Brain microvascular endothelial cell (primary cell): ENCODE data around the gene SDK2.

ENCODE experiments used
- DNase-seq: peaks from one replicate; pipeline ENCODE4 v3.0.0-alpha.2; 2020
- H3K27ac ChIP-seq: fragments of 250-450 bp; sonication (Bioruptor Pico); 2 replicates; pipeline ENCODE4 v1.5.1; 2020; ENCODE audit warnings: mild to moderate bottlenecking, moderate library complexity
- H3K27me3 ChIP-seq: fragments of 250-450 bp; sonication (Bioruptor Pico); replicated peaks from 2 replicates; pipeline ENCODE4 v1.5.1; 2020; ENCODE audit warnings: mild to moderate bottlenecking
- H3K36me3 ChIP-seq: fragments of 250-450 bp; sonication (Bioruptor Pico); replicated peaks from 2 replicates; pipeline ENCODE4 v1.5.1; 2020; ENCODE audit warnings: mild to moderate bottlenecking
- H3K4me3 ChIP-seq: 2 replicates; pipeline ENCODE4 v1.5.1; 2011; ENCODE audit warnings: low read depth, mild to moderate bottlenecking, control low read depth, low read length, moderate library complexity
- in situ Hi-C: cut with HindIII; loops from 2 replicates; pipeline ENCODE4 v1.10.0; 2017; ENCODE audit warnings: low sequenced_read_pairs, low pct_ligation_motif_present
- TF ChIP-seq, protein P1 (sequence below): IDR thresholded peaks from 2 replicates; pipeline ENCODE4 v1.5.1; 2011; ENCODE audit warnings: low read depth, mild to moderate bottlenecking, moderate library complexity, low read length, control low read depth, inconsistent platforms; ENCODE audit errors: missing control alignments

SDK2 gene

DNA sequence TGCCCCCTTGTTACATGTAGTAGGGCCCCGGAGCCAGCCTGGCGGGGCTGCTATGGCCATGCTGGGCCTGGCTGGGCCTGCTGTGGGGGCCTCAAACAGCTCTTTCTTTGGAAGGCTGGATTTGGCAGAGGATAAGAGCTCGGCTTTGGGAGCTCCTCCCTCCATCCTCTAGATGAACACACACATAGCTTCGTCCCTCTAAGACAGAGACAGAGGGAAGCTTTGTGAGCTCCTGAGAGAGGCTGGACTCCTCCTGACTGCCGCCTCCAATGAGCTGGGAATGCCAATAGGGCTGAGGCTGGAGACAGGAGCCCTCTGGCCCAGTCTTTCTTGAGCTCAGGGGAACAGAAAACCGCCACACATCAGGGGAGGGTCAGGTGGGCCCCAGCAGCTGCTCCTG is 295.1 kb downstream of the SDK2 start:
- Histone ChIP-seq H3K27me3 (no peaks in the 10 kb centered on the region), H3K27ac (no peak overlapping the region), H3K36me3 (no peaks in the 10 kb centered on the region), H3K4me3 (no peak overlapping the region)
- in situ Hi-C loops: no loop called here
- no peak for DNase-seq
- TF ChIP-seq, protein P1, sequence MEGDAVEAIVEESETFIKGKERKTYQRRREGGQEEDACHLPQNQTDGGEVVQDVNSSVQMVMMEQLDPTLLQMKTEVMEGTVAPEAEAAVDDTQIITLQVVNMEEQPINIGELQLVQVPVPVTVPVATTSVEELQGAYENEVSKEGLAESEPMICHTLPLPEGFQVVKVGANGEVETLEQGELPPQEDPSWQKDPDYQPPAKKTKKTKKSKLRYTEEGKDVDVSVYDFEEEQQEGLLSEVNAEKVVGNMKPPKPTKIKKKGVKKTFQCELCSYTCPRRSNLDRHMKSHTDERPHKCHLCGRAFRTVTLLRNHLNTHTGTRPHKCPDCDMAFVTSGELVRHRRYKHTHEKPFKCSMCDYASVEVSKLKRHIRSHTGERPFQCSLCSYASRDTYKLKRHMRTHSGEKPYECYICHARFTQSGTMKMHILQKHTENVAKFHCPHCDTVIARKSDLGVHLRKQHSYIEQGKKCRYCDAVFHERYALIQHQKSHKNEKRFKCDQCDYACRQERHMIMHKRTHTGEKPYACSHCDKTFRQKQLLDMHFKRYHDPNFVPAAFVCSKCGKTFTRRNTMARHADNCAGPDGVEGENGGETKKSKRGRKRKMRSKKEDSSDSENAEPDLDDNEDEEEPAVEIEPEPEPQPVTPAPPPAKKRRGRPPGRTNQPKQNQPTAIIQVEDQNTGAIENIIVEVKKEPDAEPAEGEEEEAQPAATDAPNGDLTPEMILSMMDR: no peak

DNA sequence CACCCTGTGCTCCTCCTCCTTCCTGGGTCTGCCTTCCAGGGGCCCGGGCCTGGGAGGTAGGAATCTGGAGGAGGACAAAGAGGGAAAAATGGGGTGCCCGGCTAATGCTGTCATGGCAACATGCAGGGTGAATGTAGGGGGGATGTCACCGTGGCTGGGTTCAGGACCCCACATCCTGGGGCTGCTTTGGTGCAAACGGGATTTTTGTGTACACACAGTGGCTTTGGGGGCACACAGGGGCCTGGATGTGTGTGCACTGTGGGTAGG is 295.5 kb downstream of the SDK2 start:
- TF ChIP-seq, protein P1: no peak
- Histone ChIP-seq H3K27me3 (no peaks in the 10 kb centered on the region), H3K36me3 (no peaks in the 10 kb centered on the region), H3K4me3 (no peak overlapping the region), H3K27ac (no peak overlapping the region)
- no peak for DNase-seq
- in situ Hi-C loops: no loop called here

DNA sequence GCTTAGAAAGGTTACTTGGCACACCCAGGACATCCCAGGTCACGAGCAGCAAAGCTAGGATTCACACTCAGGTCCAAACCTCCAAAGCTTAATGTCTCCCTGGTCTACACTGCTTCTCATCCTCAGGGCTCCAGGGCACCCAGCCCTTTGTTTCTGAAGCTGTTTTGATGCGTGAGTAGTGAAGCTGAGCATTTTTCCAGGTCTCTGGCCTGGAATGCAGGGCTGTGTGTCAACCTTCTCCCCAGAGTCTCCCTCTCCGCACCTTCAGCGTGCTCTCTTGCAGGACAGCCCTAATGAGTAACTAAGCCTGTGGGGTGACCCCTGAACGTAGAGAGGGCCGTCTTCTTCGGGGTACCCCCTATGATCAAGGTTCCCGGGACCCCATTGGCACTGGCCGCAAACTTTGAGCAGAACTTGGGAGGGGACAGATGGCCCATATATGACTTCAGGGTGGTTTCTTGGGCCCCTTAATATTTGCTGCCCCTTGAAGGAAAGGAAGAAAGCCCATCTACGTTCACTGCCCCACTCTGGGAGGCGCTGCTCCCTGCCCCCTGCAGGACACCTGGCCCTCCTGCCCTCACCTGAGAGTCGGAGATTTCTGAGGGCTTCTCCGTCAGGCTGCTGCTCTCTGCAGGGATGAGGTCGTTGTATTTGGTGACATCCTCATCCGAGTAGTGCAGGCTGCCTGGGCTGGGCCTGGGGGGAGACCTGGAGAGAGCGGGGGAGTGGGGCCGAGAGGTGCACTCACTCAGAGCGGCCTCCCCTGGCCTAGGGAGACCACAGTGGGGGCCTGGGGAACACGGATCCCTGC is 296.0 kb downstream of the SDK2 start:
- TF ChIP-seq, protein P1: no peak
- no peaks in the 10 kb centered on the region for H3K36me3 ChIP-seq
- H3K4me3 ChIP-seq: no peak overlapping the region
- no peak for DNase-seq
- in situ Hi-C loops: no loop called here
- no peak overlapping the region for H3K27ac ChIP-seq
- H3K27me3 ChIP-seq: no peaks in the 10 kb centered on the region

DNA sequence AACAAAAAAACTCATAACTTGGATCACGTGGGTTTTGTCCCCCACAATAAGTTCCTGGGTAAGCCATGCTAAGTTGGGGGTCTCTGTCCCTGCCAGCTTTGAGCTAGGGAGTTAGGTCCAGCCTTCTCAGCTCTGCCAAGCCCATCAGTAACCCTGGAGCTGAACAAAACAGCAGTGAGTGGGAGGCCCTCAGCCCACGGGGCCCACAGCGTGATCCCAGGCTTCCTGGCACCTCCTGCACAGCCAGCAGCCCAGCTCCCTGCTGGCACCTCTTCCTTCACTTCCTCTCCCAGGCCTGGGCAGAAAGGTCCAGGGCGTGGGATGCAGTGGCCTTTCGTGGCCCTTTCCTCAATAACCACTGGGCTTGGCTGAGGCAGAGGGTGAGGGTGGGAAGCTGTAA is 296.9 kb downstream of the SDK2 start:
- TF ChIP-seq, protein P1: no peak
- no peaks in the 10 kb centered on the region for H3K27me3 ChIP-seq
- H3K36me3 ChIP-seq: no peaks in the 10 kb centered on the region
- no peak overlapping the region for H3K4me3 ChIP-seq
- DNase-seq: no peak
- H3K27ac ChIP-seq: no peak overlapping the region
- in situ Hi-C loops: no loop called here

DNA sequence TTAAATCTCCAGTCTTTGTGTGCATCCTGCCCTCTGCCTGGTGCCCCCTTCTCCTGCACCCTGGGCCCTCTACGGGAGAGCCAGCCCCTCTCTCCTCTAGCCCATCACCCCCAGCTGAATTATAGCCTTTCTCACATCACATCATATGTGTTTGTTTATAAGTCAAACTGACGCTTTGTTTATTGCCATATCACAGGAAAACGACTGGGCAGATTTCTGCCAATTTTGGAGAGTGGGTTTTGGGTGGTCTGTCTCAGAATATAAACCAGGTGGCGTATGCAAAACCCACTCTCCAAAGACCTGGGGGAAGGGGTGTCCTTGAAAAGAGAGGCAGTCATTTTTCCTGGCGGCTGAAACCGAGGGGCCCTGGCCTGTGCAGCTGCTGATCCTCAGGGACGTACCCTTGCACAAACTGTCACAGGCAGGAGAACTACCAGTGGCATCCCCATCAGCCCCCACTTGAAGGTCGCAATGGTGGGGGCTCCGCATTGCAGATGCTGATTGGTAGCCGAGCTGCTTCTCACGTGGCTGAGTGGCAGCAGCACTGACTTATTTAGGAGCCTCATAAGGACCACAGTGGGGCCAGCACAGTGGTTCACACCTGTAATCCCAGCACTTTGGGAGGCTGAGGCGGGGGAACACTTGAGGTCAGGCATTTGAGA is 297.6 kb downstream of the SDK2 start:
- TF ChIP-seq, protein P1: no peak
- no peak for DNase-seq
- no peaks in the 10 kb centered on the region for H3K27me3 ChIP-seq
- in situ Hi-C loops: no loop called here
- no peak overlapping the region for H3K4me3 ChIP-seq
- no peaks in the 10 kb centered on the region for H3K36me3 ChIP-seq
- H3K27ac ChIP-seq: no peak overlapping the region
